Measurements from ENCODE around the gene RHBDD3.

GRCh38 chr22:29263791-29264276 is 3.9 kb downstream of the RHBDD3 start:
- no peak for TF ChIP-seq CTCF (IDR thresholded peaks at IDR 0.05)
- no peak for TF ChIP-seq POLR2A (IDR thresholded peaks at IDR 0.05)
- no peak for TF ChIP-seq EP300 (IDR thresholded peaks at IDR 0.05)
